ENCODE data around the gene RPS6KL1.

GRCh38 chr14:74907744-74908143, 15.3 kb downstream of the RPS6KL1 start:
- no peak for TF ChIP-seq CTCF (IDR thresholded peaks at IDR 0.05)
- TF ChIP-seq POLR2A (IDR thresholded peaks at IDR 0.05): no peak
- TF ChIP-seq POLR2AphosphoS5 (IDR thresholded peaks at IDR 0.05): no peak

Data from suprapubic skin (tissue), 4 donors.